ENCODE data around the gene ANKMY1.

The ANKMY1 gene

GRCh38 chr2:240519396-240520129, 38.2 kb downstream of the ANKMY1 start:
- no peak for DNase-seq

- DNase-seq: no peak
Measured at GRCh38 chr2:240518981-240519380, 38.8 kb downstream of the ANKMY1 start.

DNA sequence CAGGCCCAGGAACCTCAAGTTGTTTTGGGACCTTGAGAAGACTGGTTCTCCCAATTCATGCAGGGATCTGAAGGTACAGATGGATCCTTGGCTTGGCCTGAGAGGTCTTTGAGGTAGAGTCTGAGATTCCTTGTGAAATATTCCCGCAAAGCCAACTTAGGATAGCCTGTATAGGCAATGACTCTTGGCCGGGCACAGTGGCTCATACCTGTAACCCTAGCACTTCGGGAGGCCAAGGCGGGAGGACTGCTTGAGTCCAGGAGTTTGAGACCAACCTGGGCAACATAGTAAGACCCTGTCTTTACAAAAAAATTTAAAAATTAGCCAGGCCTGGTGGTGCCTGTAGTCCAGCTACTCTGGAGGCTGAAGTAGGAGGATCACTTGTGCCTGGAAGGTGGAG, 40.4 kb downstream of the ANKMY1 start:
- DNase-seq: no peak

DNA sequence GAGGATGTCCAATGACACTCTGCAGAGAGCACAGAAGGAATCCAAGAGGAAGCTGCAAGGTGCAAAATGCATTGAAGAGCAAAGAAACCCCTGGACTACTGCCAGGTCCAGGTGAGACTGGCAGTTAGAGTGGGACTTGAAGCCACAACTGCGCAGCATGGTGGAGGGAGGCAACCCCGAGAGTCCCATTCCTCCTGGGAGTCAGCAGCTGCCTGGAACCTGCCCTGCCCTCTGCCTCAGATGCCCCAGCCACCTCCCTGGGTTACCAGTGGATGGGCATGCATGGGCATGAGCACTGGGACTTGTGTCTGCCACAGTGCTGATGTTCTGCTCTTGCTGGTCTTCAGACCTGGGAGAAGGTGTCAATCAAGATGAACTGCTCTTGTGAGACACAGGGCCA, 43.2 kb downstream of the ANKMY1 start:
- no peak for DNase-seq

DNA sequence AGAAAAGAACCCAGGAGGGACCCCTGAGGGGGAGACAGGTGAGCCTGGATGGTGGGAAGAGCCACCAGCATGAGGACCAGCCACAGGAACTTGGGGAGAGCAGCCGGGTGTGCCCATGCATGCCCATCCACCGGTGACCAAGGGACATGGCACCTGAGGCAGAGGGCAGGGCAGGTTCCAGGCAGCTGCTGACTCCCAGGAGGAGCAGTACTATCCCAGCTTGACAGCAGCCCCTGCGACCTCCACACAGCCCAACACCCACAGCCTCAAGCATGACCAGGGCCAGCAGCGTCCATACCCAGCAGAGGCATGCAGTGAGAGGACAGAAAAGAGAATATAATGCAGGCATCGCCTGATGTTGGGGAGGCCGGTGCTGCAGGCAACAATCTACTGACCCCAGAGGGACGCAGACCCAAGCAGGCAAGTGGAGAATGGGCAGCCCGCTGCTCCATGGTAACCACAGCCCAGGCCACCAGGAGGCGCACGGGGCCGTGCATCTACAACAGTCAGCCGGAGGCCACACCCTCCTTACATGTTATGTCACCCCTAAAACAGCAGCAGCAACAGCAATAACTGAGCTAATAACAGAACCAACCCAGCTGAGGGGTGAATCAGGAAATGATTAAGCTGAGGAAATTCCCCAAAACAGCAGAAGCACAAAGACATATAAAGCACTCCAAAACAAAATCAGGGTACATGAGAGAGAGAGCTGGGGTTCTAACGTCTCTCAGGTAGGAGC, 44.1 kb downstream of the ANKMY1 start:
- DNase-seq: no peak

DNA sequence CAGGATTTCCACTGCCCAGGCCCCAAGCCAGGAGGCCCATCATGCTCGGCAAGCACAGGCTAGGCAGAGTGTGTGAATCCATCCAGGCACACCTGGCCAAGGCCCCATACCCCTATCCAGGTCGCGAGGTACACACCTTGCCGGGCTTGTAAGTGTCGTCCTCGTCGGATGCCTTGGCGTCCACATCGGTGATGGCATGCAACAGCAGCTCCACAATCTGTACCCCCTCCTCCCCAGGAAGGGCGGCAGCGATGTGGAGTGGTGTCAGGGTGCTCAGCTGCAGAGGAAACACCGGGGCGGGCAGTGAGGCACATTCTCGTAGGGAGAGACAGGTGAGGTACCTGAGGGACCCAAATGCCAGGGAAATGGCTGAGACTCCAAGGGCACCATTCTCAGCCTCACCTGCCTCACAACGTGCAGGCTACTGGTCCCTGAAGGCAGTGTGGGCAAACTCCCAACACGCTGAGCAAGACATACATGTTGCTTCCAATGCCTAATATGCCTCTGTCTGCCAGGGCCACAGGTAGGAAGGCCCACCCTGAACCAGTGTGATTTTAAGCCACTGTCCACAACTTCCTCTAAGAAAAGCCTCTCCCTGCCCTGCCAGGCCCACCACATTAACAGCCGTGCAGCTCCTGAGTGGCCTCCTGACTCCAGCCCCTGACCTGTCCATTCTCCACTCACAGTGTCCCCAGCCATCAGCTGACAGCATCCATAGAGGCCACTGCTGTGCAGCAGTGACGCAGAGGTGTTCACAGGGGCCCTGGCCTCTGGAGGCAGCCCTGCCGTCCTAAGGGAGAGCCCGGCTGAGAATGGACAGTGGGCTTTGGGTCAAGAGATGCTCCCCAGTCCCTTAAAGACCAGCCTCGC, 44.9 kb downstream of the ANKMY1 start:
- DNase-seq: no peak

DNA sequence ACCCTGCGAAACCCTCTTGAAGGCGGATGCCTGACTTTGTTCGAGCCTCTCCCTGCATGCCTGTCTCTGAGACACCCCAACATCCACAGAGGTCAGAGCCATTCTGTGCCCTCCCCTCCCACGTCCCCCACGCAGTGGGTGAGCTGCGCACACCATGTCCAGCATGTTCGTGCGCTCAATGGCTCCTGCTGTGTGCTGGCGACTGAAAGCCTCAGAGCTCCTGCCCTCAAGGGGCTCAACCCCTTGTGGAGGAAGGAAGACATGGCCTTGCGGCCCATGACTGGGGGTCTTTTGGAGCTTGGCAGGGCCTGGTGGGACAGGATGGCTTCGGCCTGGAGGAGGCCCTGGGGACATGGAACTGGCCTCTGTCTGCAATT, 45.7 kb downstream of the ANKMY1 start:
- no peak for DNase-seq

- DNase-seq: no peak
Measured at GRCh38 chr2:240511351-240512108, 46.3 kb downstream of the ANKMY1 start.

DNA sequence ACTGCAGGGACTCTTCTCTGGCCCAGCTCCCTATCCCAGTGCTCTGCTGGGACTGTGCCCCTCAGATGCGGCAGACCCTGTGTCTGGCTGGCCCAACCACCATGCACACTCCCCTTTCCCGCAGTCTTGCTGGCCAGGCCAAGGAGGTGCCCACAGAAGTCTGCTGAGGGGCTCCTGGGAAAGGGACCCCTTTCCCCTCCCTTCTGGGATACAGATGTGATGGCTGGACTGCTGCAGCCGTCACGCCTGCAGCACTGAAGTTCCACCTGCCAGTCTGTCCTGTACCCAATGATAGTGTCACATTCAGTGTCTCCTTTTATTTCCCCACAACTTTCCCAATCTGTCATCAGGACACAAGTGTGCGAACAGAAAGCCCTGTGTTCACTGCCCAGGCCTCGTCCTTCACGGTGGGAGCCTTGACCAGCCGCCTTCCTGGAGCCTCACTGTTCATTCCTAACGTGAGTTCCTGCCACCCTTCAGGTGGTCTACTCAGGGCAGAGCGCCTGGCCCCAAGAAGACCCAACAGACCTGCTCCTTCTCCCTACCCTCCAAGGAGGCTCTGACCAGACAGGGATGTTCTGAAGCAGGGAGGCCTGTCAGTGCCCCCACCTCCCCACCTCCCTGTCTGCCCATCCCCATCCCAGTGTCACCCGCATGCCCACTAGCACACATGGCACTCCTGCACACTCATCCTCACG, 47.1 kb downstream of the ANKMY1 start:
- DNase-seq: no peak

DNA sequence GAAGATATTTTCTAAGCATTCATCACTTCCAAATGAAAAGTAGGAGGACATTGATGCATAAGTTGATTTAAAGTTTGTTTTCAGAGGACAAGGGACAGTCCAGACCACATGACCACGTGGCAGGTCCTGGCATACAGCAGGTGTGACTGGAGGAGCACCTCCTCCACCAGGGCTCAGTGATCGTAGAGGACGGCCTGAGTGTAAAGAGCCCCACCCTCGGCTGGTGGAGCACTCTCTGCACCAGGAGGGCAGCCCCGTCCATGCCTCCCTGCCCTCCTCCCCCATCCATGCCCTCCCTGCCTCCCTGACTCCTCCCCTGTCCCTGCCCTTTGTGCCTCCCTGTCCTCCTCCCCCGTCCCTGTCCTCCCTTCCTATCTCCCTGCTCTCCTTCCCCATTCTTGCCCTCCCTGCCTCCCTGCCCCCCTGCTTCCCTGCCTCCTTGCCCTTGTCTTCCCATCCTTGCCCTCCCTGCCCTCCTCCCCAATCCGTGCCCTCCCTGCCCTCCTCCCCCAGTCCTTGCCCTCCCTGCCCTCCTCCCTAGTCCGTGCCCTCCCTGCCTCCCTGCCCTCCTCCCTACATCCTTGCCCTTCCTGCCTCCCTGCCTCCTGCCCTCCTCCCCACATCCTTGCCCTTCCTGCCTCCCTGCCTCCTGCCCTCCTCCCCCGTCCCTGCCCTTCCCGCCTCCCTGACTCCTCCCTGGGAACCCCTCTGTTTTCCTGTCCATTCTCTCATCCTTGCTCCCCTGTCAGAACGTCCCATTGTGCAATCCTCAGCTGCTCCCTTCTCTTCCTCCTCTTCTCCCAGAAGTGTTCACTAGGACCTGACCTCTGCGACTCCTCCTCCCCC, 47.9 kb downstream of the ANKMY1 start:
- no peak for DNase-seq

- DNase-seq: no peak
Measured at GRCh38 chr2:240508832-240509545, 48.8 kb downstream of the ANKMY1 start.

DNA sequence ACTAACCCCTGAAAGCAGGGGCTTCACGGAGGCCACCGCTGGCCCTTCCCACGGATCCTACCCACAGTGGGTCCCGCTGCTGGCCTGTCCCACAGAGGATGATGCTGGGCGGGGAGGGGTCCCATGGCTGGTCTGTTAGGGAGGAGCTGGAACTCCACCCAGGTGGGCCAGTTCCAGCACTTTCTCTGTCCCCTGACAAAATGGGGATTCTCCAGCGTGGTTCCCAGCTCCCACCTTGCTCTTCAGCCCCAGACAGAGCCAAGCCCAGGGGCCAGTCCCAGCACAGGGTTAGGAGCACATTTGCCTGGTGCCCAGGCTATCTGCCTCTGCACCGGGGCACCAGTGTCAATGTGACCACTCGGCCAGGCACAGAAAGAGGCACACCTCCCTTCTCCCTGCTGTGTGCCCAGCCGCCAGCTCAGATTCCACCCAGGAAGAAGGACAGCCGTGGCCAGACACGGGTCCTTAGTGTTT, 50.0 kb downstream of the ANKMY1 start:
- no peak for DNase-seq

- no peak for DNase-seq
Measured at GRCh38 chr2:240507060-240507777, 50.6 kb downstream of the ANKMY1 start.

DNA sequence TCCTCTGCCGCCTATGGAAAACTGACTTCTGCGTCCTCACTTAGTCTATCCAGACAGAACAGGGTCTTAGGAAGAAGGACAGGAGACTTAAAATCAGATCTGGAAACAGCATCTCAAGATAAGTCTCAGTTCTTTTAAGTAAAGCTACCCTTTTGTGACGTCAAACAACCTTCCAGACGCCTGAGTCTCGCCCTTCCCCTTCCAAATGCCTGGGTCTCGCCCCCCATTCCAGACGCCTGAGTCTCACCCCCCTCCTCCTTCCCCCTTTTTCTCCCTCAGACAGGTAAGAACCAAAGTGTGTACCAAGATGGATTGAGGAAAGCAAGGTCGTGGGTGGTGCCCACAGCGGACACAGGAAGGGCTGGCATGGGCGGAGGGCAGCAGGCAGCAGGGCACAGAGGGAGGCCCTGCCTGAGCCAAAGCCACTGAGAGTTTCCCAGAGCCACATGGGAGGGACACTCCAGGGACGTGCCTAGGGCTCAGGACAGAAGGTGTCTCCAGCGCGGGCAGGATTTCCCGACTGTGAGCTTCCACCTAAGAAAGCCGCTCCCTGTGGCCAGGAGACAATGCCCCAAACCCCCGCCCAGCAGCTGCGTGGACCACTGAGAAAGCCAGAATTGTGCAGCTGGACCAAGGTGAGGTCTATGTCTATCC, 51.3 kb downstream of the ANKMY1 start:
- no peak for DNase-seq

GRCh38 chr2:240505910-240506309, 51.9 kb downstream of the ANKMY1 start:
- DNase-seq: no peak

DNA sequence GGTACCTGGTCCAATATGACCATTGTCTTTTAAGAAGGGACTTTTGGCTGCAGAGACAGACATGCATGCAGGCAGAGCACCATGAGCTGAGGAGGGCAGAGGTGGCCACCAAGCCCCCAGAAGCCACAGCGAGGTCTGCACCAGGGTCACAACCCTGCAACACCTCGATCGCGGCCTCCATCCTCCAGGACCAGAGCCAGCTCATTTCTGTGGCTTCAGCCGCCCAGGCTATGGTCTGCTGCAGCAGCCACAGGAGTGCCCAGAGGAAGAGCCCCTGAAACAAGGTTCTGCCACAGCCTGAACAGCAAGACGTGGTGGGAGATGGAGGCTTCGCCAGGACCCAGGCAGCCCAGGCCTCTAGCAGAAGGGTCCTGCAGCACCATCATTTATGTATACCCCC, 53.9 kb downstream of the ANKMY1 start:
- no peak for DNase-seq

GRCh38 chr2:240503375-240503774, 54.4 kb downstream of the ANKMY1 start:
- no peak for DNase-seq

- no peak for DNase-seq
Measured at GRCh38 chr2:240502430-240503121, 55.2 kb downstream of the ANKMY1 start.

- no peak for DNase-seq
Measured at GRCh38 chr2:240502059-240502429, 55.7 kb downstream of the ANKMY1 start.

Data from NCI-H1417 treated with DMSO at 0.1 percent for 48 hours (cell line).